HL-60 (cell line): ENCODE measurements around the gene GNA14.

Experiments
- DNase-seq, 2 experiments: peaks; one replicate each; pipeline ENCODE4 v3.0.0-alpha.2; 2010 to 2020; ENCODE audit warnings: low read depth in 1 of 2, low spot score in 1 of 2
- H3K27ac ChIP-seq: fragments of 250-450 bp; sonication (Bioruptor Pico); replicated peaks from 2 replicates; pipeline ENCODE4 v1.5.1; 2020; ENCODE audit warnings: mild to moderate bottlenecking, moderate library complexity
- H3K27me3 ChIP-seq: fragments of 250-450 bp; sonication (Bioruptor Pico); 2 replicates; pipeline ENCODE4 v1.5.1; 2021; ENCODE audit warnings: mild to moderate bottlenecking, moderate library complexity; ENCODE audit not compliant: insufficient read depth, poor library complexity, severe bottlenecking
- H3K4me3 ChIP-seq: replicated peaks from 2 replicates; pipeline ENCODE4 v1.5.1; 2011; ENCODE audit warnings: mild to moderate bottlenecking, control low read depth, low read length; ENCODE audit not compliant: insufficient read depth
- CTCF ChIP-seq: IDR thresholded peaks from one replicate; pipeline ENCODE4 v1.5.1; 2011; ENCODE audit warnings: low read length, control low read depth, inconsistent platforms; ENCODE audit not compliant: insufficient read depth
- GABPA ChIP-seq: IDR thresholded peaks from 2 replicates; pipeline ENCODE4 v1.6.1; 2012; ENCODE audit warnings: low read depth
- POLR2AphosphoS5 ChIP-seq: IDR thresholded peaks from 2 replicates; pipeline ENCODE4 v1.6.1; 2012; ENCODE audit warnings: low read depth
- REST ChIP-seq: IDR thresholded peaks from 2 replicates; pipeline ENCODE4 v1.6.1; 2012; ENCODE audit warnings: low read depth; ENCODE audit not compliant: insufficient replicate concordance
- SPI1 ChIP-seq: IDR thresholded peaks from 2 replicates; pipeline ENCODE4 v1.6.1; 2012; ENCODE audit warnings: low read depth, mild to moderate bottlenecking, borderline replicate concordance

The GNA14 gene

GRCh38 chr9:77502568-77502967 lies 145.6 kb downstream of the GNA14 start:
- Histone ChIP-seq H3K27me3 (no peaks in the 10 kb centered on the region), H3K4me3 (no peak overlapping the region), H3K27ac (no peak overlapping the region)
- no peak for DNase-seq
- TF ChIP-seq REST: no peak
- no peak for TF ChIP-seq GABPA
- no peak for TF ChIP-seq SPI1
- no peak for TF ChIP-seq POLR2AphosphoS5

- no peak for TF ChIP-seq POLR2AphosphoS5
- no peak for TF ChIP-seq REST
- TF ChIP-seq SPI1: no peak
- TF ChIP-seq CTCF: no peak
- TF ChIP-seq GABPA: no peak
- H3K27ac ChIP-seq: no peak overlapping the region
- no peaks in the 10 kb centered on the region for H3K27me3 ChIP-seq
- no peak overlapping the region for H3K4me3 ChIP-seq
- no peak for DNase-seq
These were observed 149.2 kb downstream of the GNA14 start for GRCh38 chr9:77498891-77499290.

- Histone ChIP-seq H3K27me3 (no peaks in the 10 kb centered on the region), H3K4me3 (no peak overlapping the region), H3K27ac (no peak overlapping the region)
- no peak for DNase-seq
- TF ChIP-seq REST: no peak
- TF ChIP-seq POLR2AphosphoS5: no peak
- TF ChIP-seq CTCF: no peak
- no peak for TF ChIP-seq SPI1
- no peak for TF ChIP-seq GABPA
These were observed 150.6 kb downstream of the GNA14 start for GRCh38 chr9:77497322-77498198.
